MM.1S (cell line): ENCODE results near the gene ZMYM3.

ENCODE experiments used
- DNase-seq: peaks from one replicate; pipeline ENCODE4 v3.0.0-alpha.2; 2015
- H2AFZ ChIP-seq: fragments of 300-600 bp; sonication (generic); 2 replicates; pipeline ENCODE4 v1.6.0; 2016; ENCODE audit warnings: antibody characterized with exemption, low read length
- H3F3A ChIP-seq: fragments of 300-600 bp; sonication (generic); 2 replicates; pipeline ENCODE4 v1.6.1; 2016; ENCODE audit warnings: mild to moderate bottlenecking, antibody characterized with exemption, low read length, moderate library complexity, mixed read lengths; ENCODE audit not compliant: insufficient read depth
- H3K27ac ChIP-seq: fragments of 300-600 bp; sonication (generic); 2 replicates; pipeline ENCODE4 v1.5.1; 2016; ENCODE audit warnings: mild to moderate bottlenecking, low read length
- H3K27me3 ChIP-seq: fragments of 300-600 bp; sonication (generic); replicated peaks from 2 replicates; pipeline ENCODE4 v1.6.0; 2016; ENCODE audit warnings: low read length; ENCODE audit not compliant: insufficient read depth
- H3K36me3 ChIP-seq: fragments of 300-600 bp; sonication (generic); replicated peaks from 2 replicates; pipeline ENCODE4 v1.6.1; 2016; ENCODE audit warnings: mild to moderate bottlenecking, low read length, mixed read lengths; ENCODE audit not compliant: insufficient read depth
- H3K4me1 ChIP-seq: fragments of 300-600 bp; sonication (generic); 2 replicates; pipeline ENCODE4 v1.6.1; 2016; ENCODE audit warnings: low read length, mixed read lengths
- H3K4me2 ChIP-seq: fragments of 300-600 bp; sonication (generic); 2 replicates; pipeline ENCODE4 v1.6.0; 2016; ENCODE audit warnings: low read depth, low read length
- H3K4me3 ChIP-seq: fragments of 300-600 bp; sonication (generic); 2 replicates; pipeline ENCODE4 v1.5.1; 2016; ENCODE audit warnings: low read length, mixed read lengths
- H3K79me2 ChIP-seq: fragments of 300-600 bp; sonication (generic); 2 replicates; pipeline ENCODE4 v1.6.1; 2016; ENCODE audit warnings: mixed run types, low read length, mixed read lengths
- H3K9ac ChIP-seq: fragments of 300-600 bp; sonication (generic); 2 replicates; pipeline ENCODE4 v1.6.1; 2016; ENCODE audit warnings: low read length, mixed read lengths
- H3K9me2 ChIP-seq: fragments of 300-600 bp; sonication (generic); replicated peaks from 2 replicates; pipeline ENCODE4 v1.6.1; 2016; ENCODE audit warnings: mild to moderate bottlenecking, low read length, mixed read lengths; ENCODE audit not compliant: insufficient read depth
- H3K9me3 ChIP-seq: fragments of 300-600 bp; sonication (generic); replicated peaks from 2 replicates; pipeline ENCODE4 v1.6.1; 2016; ENCODE audit warnings: mild to moderate bottlenecking, low read length, mixed read lengths; ENCODE audit not compliant: insufficient read depth
- H4K20me1 ChIP-seq: fragments of 300-600 bp; sonication (generic); 2 replicates; pipeline ENCODE4 v1.6.1; 2016; ENCODE audit warnings: mild to moderate bottlenecking, low read length, moderate library complexity, mixed read lengths; ENCODE audit not compliant: insufficient read depth
- CTCF ChIP-seq: fragments of 300-600 bp; sonication (generic); IDR thresholded peaks from 2 replicates; pipeline ENCODE4 v1.5.1; 2016; ENCODE audit warnings: antibody characterized with exemption, low read length, mixed read lengths
- EZH2 ChIP-seq: fragments of 300-600 bp; sonication (generic); optimal IDR thresholded peaks from 2 replicates; pipeline ENCODE3; 2017; ENCODE audit warnings: low read depth, mild to moderate bottlenecking, antibody characterized with exemption, low read length, mixed read lengths
- EZH2phosphoT487 ChIP-seq: fragments of 300-600 bp; sonication (generic); IDR thresholded peaks from 2 replicates; pipeline ENCODE4 v1.6.1; 2018; ENCODE audit warnings: antibody characterized with exemption, low read length

The ZMYM3 gene

GRCh38 chrX:71210816-71211215 lies 43.1 kb downstream of the ZMYM3 start:
- H3K27me3 ChIP-seq, result no peaks in the 10 kb centered on the region
- H3F3A ChIP-seq, result no peaks in the 10 kb centered on the region

GRCh38 chrX:71199252-71200008 lies 54.5 kb downstream of the ZMYM3 start:
- TF ChIP-seq EZH2 (no peak), CTCF (no peak), EZH2phosphoT487 (no peak)
- Histone ChIP-seq H3K9me2 (no peaks in the 10 kb centered on the region), H3K4me2 (no peak overlapping the region), H3K9me3 (no peaks in the 10 kb centered on the region), H3K27me3 (no peaks in the 10 kb centered on the region), H4K20me1 (no peaks in the 10 kb centered on the region), H3K79me2 (no peaks in the 10 kb centered on the region), H2AFZ (no peak overlapping the region), H3F3A (no peaks in the 10 kb centered on the region), H3K27ac (no peak overlapping the region), H3K36me3 (no peaks in the 10 kb centered on the region), H3K4me3 (no peak overlapping the region), H3K9ac (no peak overlapping the region), H3K4me1 (no peaks in the 10 kb centered on the region)
- no peak for DNase-seq

More at GRCh38 chrX:71210816-71211215, 43.1 kb downstream of the ZMYM3 start:
- no peaks in the 10 kb centered on the region for H4K20me1 ChIP-seq
- H3K36me3 ChIP-seq, result no peaks in the 10 kb centered on the region
- no peak overlapping the region for H2AFZ ChIP-seq
- no peaks in the 10 kb centered on the region for H3K79me2 ChIP-seq
- H3K9ac ChIP-seq, result no peak overlapping the region
- no peak overlapping the region for H3K4me2 ChIP-seq
- no peaks in the 10 kb centered on the region for H3K9me3 ChIP-seq
- DNase-seq, result no peak
- H3K4me1 ChIP-seq, result no peaks in the 10 kb centered on the region
- TF ChIP-seq CTCF (no peak), EZH2phosphoT487 (no peak), EZH2 (no peak)
- H3K9me2 ChIP-seq, result no peaks in the 10 kb centered on the region
- H3K4me3 ChIP-seq, result no peak overlapping the region
- no peak overlapping the region for H3K27ac ChIP-seq

GRCh38 chrX:71198066-71198465 lies 55.9 kb downstream of the ZMYM3 start:
- no peak for DNase-seq
- H3K36me3 ChIP-seq, result no peaks in the 10 kb centered on the region
- H3K4me2 ChIP-seq, result peak overlapping the region; percentile 46
- no peaks in the 10 kb centered on the region for H3K4me1 ChIP-seq
- TF ChIP-seq CTCF (no peak), EZH2 (no peak), EZH2phosphoT487 (no peak)
- no peaks in the 10 kb centered on the region for H3K27me3 ChIP-seq
- no peaks in the 10 kb centered on the region for H3K9me2 ChIP-seq
- H3F3A ChIP-seq, result no peaks in the 10 kb centered on the region
- no peak overlapping the region for H3K9ac ChIP-seq
- peak overlapping the region; percentile 23; the same call in 1 of the 2 replicates for H3K27ac ChIP-seq
- H3K4me3 ChIP-seq, result peak overlapping the region; percentile 47
- no peaks in the 10 kb centered on the region for H3K9me3 ChIP-seq
- H2AFZ ChIP-seq, result peak overlapping the region; percentile 78
- H3K79me2 ChIP-seq, result no peaks in the 10 kb centered on the region
- H4K20me1 ChIP-seq, result no peaks in the 10 kb centered on the region
